NCI-H2171 (cell line): ENCODE results near the gene SEMA5B.

Experiments
- DNase-seq: peaks from one replicate; lab custom pipeline; 2025; lab: John Stamatoyannopoulos, UW

SEMA5B gene

GRCh38 chr3:122893282-122893681 lies 134.3 kb downstream of the SEMA5B start:
- DNase-seq = no peak

- no peak for DNase-seq
These were observed 135.2 kb downstream of the SEMA5B start for GRCh38 chr3:122892118-122892960.

GRCh38 chr3:122890720-122891220 lies 136.8 kb downstream of the SEMA5B start:
- DNase-seq = no peak

- peak; percentile 78 for DNase-seq
These were observed 137.4 kb downstream of the SEMA5B start for GRCh38 chr3:122890077-122890719.

GRCh38 chr3:122886946-122887345 lies 140.6 kb downstream of the SEMA5B start:
- no peak for DNase-seq

- DNase-seq = no peak
These were observed 141.3 kb downstream of the SEMA5B start for GRCh38 chr3:122886251-122886650.

- no peak for DNase-seq
These were observed 145.1 kb downstream of the SEMA5B start for GRCh38 chr3:122882361-122882947.

GRCh38 chr3:122880624-122881023 lies 146.9 kb downstream of the SEMA5B start:
- no peak for DNase-seq

- no peak for DNase-seq
These were observed 147.4 kb downstream of the SEMA5B start for GRCh38 chr3:122880173-122880572.

GRCh38 chr3:122875547-122876127 lies 151.9 kb downstream of the SEMA5B start:
- no peak for DNase-seq

GRCh38 chr3:122873741-122874515 lies 153.6 kb downstream of the SEMA5B start:
- no peak for DNase-seq

- no peak for DNase-seq
These were observed 159.2 kb downstream of the SEMA5B start for GRCh38 chr3:122868322-122868721.

GRCh38 chr3:122864498-122864897 lies 163.1 kb downstream of the SEMA5B start:
- DNase-seq = no peak

GRCh38 chr3:122862381-122862780 lies 165.2 kb downstream of the SEMA5B start:
- DNase-seq = no peak
